K562 (cell line): ENCODE data around the gene VANGL1. TPM values are rescaled to one million over a fixed set of nuclear protein-coding genes. Genes with fewer than 3 reads are reported as not detected.
A peak's percentile ranks its signal among the peaks of the same experiment; 100 is the strongest.

Experiments used
- ARID1B ChIP-seq: fragments of 450-650 bp; IDR thresholded peaks from 2 replicates; pipeline ENCODE4 v1.6.1; 2016; ENCODE audit warnings: antibody characterized with exemption, mild to moderate bottlenecking, inconsistent platforms
- BCLAF1 ChIP-seq, 2 experiments: fragments of 450-650 bp in 1 of 2; IDR thresholded peaks; 2 replicates each; pipeline ENCODE4 v1.6.1; 2011 to 2017; ENCODE audit warnings: low read depth in 2 of 2, antibody characterized with exemption in 1 of 2, borderline replicate concordance in 1 of 2, low read length in 1 of 2, mild to moderate bottlenecking in 1 of 2, mixed read lengths in 1 of 2; ENCODE audit not compliant: control insufficient read depth in 1 of 2
- BRF2 ChIP-seq: IDR thresholded peaks from 3 replicates; pipeline ENCODE4 v1.6.1; 2011; ENCODE audit warnings: borderline replicate concordance, mild to moderate bottlenecking; ENCODE audit not compliant: insufficient read length, insufficient read depth
- C11orf30 ChIP-seq: fragments of 450-650 bp; IDR thresholded peaks from 2 replicates; pipeline ENCODE4 v1.6.1; 2016; ENCODE audit warnings: low read depth, mild to moderate bottlenecking
- CXXC5 ChIP-seq: fragments of 250-450 bp; sonication (Bioruptor Pico); IDR thresholded peaks from 2 replicates; pipeline ENCODE4 v1.8.0; 2022; ENCODE audit warnings: inconsistent platforms, mild to moderate bottlenecking, moderate library complexity
- MEIS2 ChIP-seq: fragments of 450-650 bp; IDR thresholded peaks from 2 replicates; pipeline ENCODE4 v1.6.1; 2014; ENCODE audit warnings: mild to moderate bottlenecking; ENCODE audit not compliant: partially characterized antibody
- RREB1 ChIP-seq: fragments of 250-450 bp; sonication (Bioruptor Pico); IDR thresholded peaks from 2 replicates; pipeline ENCODE4 v1.4.0; 2020
- THAP7 ChIP-seq: fragments of 250-450 bp; sonication (Bioruptor Pico); IDR thresholded peaks from 2 replicates; pipeline ENCODE4 v1.5.0; 2021
- ZNF592 ChIP-seq: fragments of 450-650 bp; IDR thresholded peaks from 2 replicates; pipeline ENCODE4 v1.6.1; 2017; ENCODE audit warnings: antibody characterized with exemption, mild to moderate bottlenecking
- ZZZ3 ChIP-seq: fragments of 450-650 bp; IDR thresholded peaks from 2 replicates; pipeline ENCODE4 v1.6.1; 2016; ENCODE audit warnings: antibody characterized with exemption, mild to moderate bottlenecking, moderate library complexity
- polyA plus RNA-seq, 8 experiments: library from polyadenylated mRNA; depleted of rRNA in 4 of 8; stranded (reverse) in 5 of 8; unstranded in 3 of 8; fragments of >200 nt; fragmentation: Nextera tagmentation in 2 of 8; fragmentation: Illumina TruSeq in 1 of 8; extraction: Ambion mirVana in 2 of 8; extraction: Trizol in 1 of 8; gene quantifications; 2 replicates each; pipeline versions ENCODE4 v1.2.1 to v1.2.3, GENCODE V29; 2011 to 2014; ENCODE audit warnings: inconsistent platforms in 1 of 8, missing spikeins in 1 of 8
- total RNA-seq, 7 experiments: library from RNA; depleted of rRNA in 6 of 7; stranded (reverse); fragments of >200 nt in 6 of 7; fragmentation: Illumina TruSeq in 2 of 7; extraction: Trizol in 2 of 7; gene quantifications; 2 replicates each; pipeline versions ENCODE4 v1.2.1 to v1.2.3, GENCODE V29; 2011 to 2021; ENCODE audit warnings: low replicate concordance in 1 of 7

The VANGL1 gene
- total and polyA plus RNA-seq, 9 of the 15 experiments (the other 6 are each of a cell fraction or from before 2014, with no cell fraction given), result 0.90 to 12.8 (median 9.6) TPM

- no peak for TF ChIP-seq THAP7
- TF ChIP-seq ARID1B, result no peak
- TF ChIP-seq BRF2, result no peak
- no peak for TF ChIP-seq CXXC5 (CRISPR knock-in tag)
- no peak for TF ChIP-seq ZNF592
- peak; percentile 64; the same call in 1 of the 2 replicates for TF ChIP-seq C11orf30
- peak; percentile 61 for TF ChIP-seq MEIS2
- TF ChIP-seq RREB1 (CRISPR knock-in tag), result 0 out of 2 replicates have a peak, but pooled peaks have one; percentile 31
- no peak for TF ChIP-seq ZZZ3
- no peak for TF ChIP-seq BCLAF1 (IDR thresholded peaks at IDR 0.05; ENCODE audit: borderline replicate concordance in 1 of 2, control insufficient read depth in 1 of 2, low read depth in 2 of 2, low read length in 1 of 2)
- TF ChIP-seq, all 486 proteins: peak for 16
Observed at GRCh38 chr1:115654663-115655305, 13.0 kb downstream of the VANGL1 start (continued).
